K562 (cell line): ENCODE data around the gene PELI3. TPM values are rescaled to one million over a fixed set of nuclear protein-coding genes. Genes with fewer than 3 reads are reported as not detected.

Experiments used
- ELF4 ChIP-seq: fragments of 450-650 bp; formaldehyde crosslinking; IDR thresholded peaks from 2 replicates; pipeline ENCODE4 v1.4.0; 2022; ENCODE audit warnings: missing genetic modification characterization
- GABPA ChIP-seq: fragments of 200-800 bp; sonication (Bioruptor generic); conservative IDR thresholded peaks from 2 replicates; pipeline ENCODE4 v1.6.1; 2016; ENCODE audit warnings: low read depth, missing genetic modification characterization, missing compliant biosample characterization
- JUN ChIP-seq, 2 experiments: sonication (generic) in 1 of 2; formaldehyde crosslinking in 1 of 2; IDR thresholded peaks; 2 replicates each; pipeline versions ENCODE4 v1.6.1 to v1.8.0; 2012 to 2022; ENCODE audit warnings: borderline replicate concordance in 2 of 2, mild to moderate bottlenecking in 2 of 2, improper control_type of control experiment in 1 of 2, low read depth in 1 of 2, low read length in 1 of 2, missing genetic modification reagents in 1 of 2
- JUND ChIP-seq, 2 experiments: IDR thresholded peaks; 2 replicates in 1 of 2; 3 replicates in 1 of 2; pipeline ENCODE4 v1.6.1; 2011; ENCODE audit warnings: borderline replicate concordance in 2 of 2, low read depth in 2 of 2, low read length in 2 of 2, improper control_type of control experiment in 1 of 2, missing biosample characterization in 1 of 2, missing genetic modification characterization in 1 of 2, missing genetic modification reagents in 1 of 2
- MBD2 ChIP-seq: sonication (generic); IDR thresholded peaks from 2 replicates; pipeline ENCODE4 v1.6.1; 2016; ENCODE audit warnings: low read depth, borderline replicate concordance
- MLX ChIP-seq, 2 experiments: fragments of 450-650 bp in 1 of 2; sonication (generic) in 1 of 2; formaldehyde crosslinking; conservative IDR thresholded peaks; 2 replicates each; pipeline versions ENCODE4 v1.4.0 to v1.8.1; 2020 to 2022; ENCODE audit warnings: mild to moderate bottlenecking in 1 of 2, missing genetic modification reagents in 1 of 2
- NFIX ChIP-seq: fragments of 250-450 bp; sonication (Bioruptor Pico); IDR thresholded peaks from 2 replicates; pipeline ENCODE4 v1.4.0; 2020; ENCODE audit warnings: low read depth, mild to moderate bottlenecking, moderate library complexity
- PCBP1 ChIP-seq: fragments of 200-400 bp; formaldehyde crosslinking; IDR thresholded peaks from 2 replicates; pipeline ENCODE4 v1.6.1; 2018; ENCODE audit warnings: mild to moderate bottlenecking, low read depth, low read length; ENCODE audit not compliant: poor library complexity, severe bottlenecking
- POLR2G ChIP-seq: fragments of 200-400 bp; formaldehyde crosslinking; IDR thresholded peaks from 2 replicates; pipeline ENCODE4 v1.6.1; 2017; ENCODE audit warnings: low read depth, mild to moderate bottlenecking, antibody characterized with exemption, low read length, moderate library complexity
- RERE ChIP-seq: sonication (generic); formaldehyde crosslinking; IDR thresholded peaks from 2 replicates; pipeline ENCODE4 v1.8.0; 2023; ENCODE audit warnings: missing genetic modification reagents, mild to moderate bottlenecking, borderline replicate concordance
- TARDBP ChIP-seq: fragments of 450-650 bp; IDR thresholded peaks from 2 replicates; pipeline ENCODE4 v1.6.1; 2016
- TGIF2 ChIP-seq: sonication (generic); formaldehyde crosslinking; IDR thresholded peaks from 2 replicates; pipeline ENCODE4 v1.8.1; 2022; ENCODE audit warnings: mild to moderate bottlenecking, missing genetic modification reagents, moderate library complexity
- XRCC5 ChIP-seq: fragments of 200-400 bp; formaldehyde crosslinking; IDR thresholded peaks from 2 replicates; pipeline ENCODE4 v1.6.1; 2017; ENCODE audit warnings: low read depth, mild to moderate bottlenecking, low read length
- ZNF277 ChIP-seq: fragments of 250-450 bp; sonication (Bioruptor Pico); IDR thresholded peaks from 2 replicates; pipeline ENCODE4 v1.8.0; 2022; ENCODE audit warnings: inconsistent platforms, mild to moderate bottlenecking, moderate library complexity, borderline replicate concordance
- ZNF655 ChIP-seq: fragments of 250-450 bp; sonication (Bioruptor Pico); IDR thresholded peaks from 2 replicates; pipeline ENCODE4 v1.5.0; 2021
- polyA plus RNA-seq, 8 experiments: library from polyadenylated mRNA; depleted of rRNA in 4 of 8; stranded (reverse) in 5 of 8; unstranded in 3 of 8; fragments of >200 nt; fragmentation: Nextera tagmentation in 2 of 8; fragmentation: Illumina TruSeq in 1 of 8; extraction: Ambion mirVana in 2 of 8; extraction: Trizol in 1 of 8; gene quantifications; 2 replicates each; pipeline versions ENCODE4 v1.2.1 to v1.2.3, GENCODE V29; 2011 to 2014; ENCODE audit warnings: inconsistent platforms in 1 of 8, missing spikeins in 1 of 8
- total RNA-seq, 7 experiments: library from RNA; depleted of rRNA in 6 of 7; stranded (reverse); fragments of >200 nt in 6 of 7; fragmentation: Illumina TruSeq in 2 of 7; extraction: Trizol in 2 of 7; gene quantifications; 2 replicates each; pipeline versions ENCODE4 v1.2.1 to v1.2.3, GENCODE V29; 2011 to 2021; ENCODE audit warnings: low replicate concordance in 1 of 7

The PELI3 gene
- total and polyA plus RNA-seq, 9 of the 15 experiments (the other 6 are each of a cell fraction or from before 2014, with no cell fraction given): 0.17 to 4.2 (median 1.9) TPM

GRCh38 chr11:66421492-66422205 lies 45.1 kb upstream of the PELI3 start (continued):
- TF ChIP-seq RERE (CRISPR knock-in tag) (peak; percentile 100), PCBP1 (no peak), JUND (IDR thresholded peaks at IDR 0.05; ENCODE audit: borderline replicate concordance, low read depth, low read length) (peak; percentile 80), JUND (tag; IDR thresholded peaks at IDR 0.05; ENCODE audit: borderline replicate concordance, low read depth, low read length) (peak; percentile 82; the same call in 1 of the 3 replicates), NFIX (no peak), POLR2G (0 out of 2 replicates have a peak, but pooled peaks have one; percentile 25), TARDBP (peak; percentile 100), GABPA (tag) (peak; percentile 69), TGIF2 (CRISPR knock-in tag) (peak; percentile 100), MBD2 (0 out of 2 replicates have a peak, but pooled peaks have one; percentile 16), XRCC5 (peak; percentile 99), JUN (IDR thresholded peaks at IDR 0.05; ENCODE audit: borderline replicate concordance, low read depth, low read length) (peak; percentile 74), JUN (CRISPR knock-in tag; IDR thresholded peaks at IDR 0.05; ENCODE audit: borderline replicate concordance) (peak; percentile 100), ZNF655 (CRISPR knock-in tag) (no peak), ZNF277 (peak; percentile 50), ELF4 (peak; percentile 95), MLX (CRISPR knock-in tag; conservative IDR thresholded peaks at IDR 0.05) (peak; percentile 95 to 100; a peak in 3 of 4 replicates)
